C4-2B (cell line): Measurements from ENCODE around the gene OR52K1.

ENCODE experiments used
- CTCF ChIP-seq: fragments of 450-650 bp; conservative IDR thresholded peaks from 2 replicates; pipeline ENCODE4 v1.5.1; 2017; ENCODE audit warnings: mild to moderate bottlenecking
- ZFX ChIP-seq: fragments of 450-650 bp; IDR thresholded peaks from 2 replicates; pipeline ENCODE4 v1.6.1; 2017

- TF ChIP-seq CTCF (no peak), ZFX (no peak)
Measured at GRCh38 chr11:4482445-4482844, at the start of gene OR52K1.
